GM12878 (cell line): Measurements from ENCODE around the gene NFKBIB. TPM values are rescaled to one million over a fixed set of nuclear protein-coding genes. Genes with fewer than 3 reads are reported as not detected.
"Not testable (repeated sequence)": the region's sequence is repeated elsewhere in the genome, so short reads cannot be mapped to it uniquely, and the experiment has no call there.

Experiments used
- ATAC-seq: fragments of 200-7000 bp; cut with Tn5 transposase; 3 replicates; pipeline ENCODE4 v1.9.1; 2020; ENCODE audit warnings: mild to moderate bottlenecking, moderate library complexity
- BruUV-seq: library from RNA; stranded (reverse); fragments of 400-500 nt; replicated peaks from 2 replicates; lab custom pipeline; 2021; lab: Mats Ljungman, UMichigan
- CTCF ChIA-PET: fragments of 300-600 bp; sonication (Branson Sonifier 250); formaldehyde crosslinking; extraction: SDS; loops from one replicate; lab custom pipeline; 2021; ENCODE audit warnings: inconsistent platforms; lab: Yijun Ruan, JAX
- POLR2A ChIA-PET: fragments of 350-600 bp; formaldehyde crosslinking; extraction: SDS; loops from one replicate; lab custom pipeline; 2021; ENCODE audit warnings: inconsistent platforms; lab: Charles Lee
- RAD21 ChIA-PET: fragments of 300-600 bp; sonication (Branson Sonifier 250); formaldehyde crosslinking; loops from one replicate; lab custom pipeline; 2023; ENCODE audit warnings: antibody characterized with exemption; ENCODE audit not compliant: unreplicated experiment; lab: Charles Lee
- SMC1A ChIA-PET: fragments of 300-600 bp; sonication (Branson Sonifier 250); formaldehyde crosslinking; loops from one replicate; lab custom pipeline; 2023; ENCODE audit not compliant: unreplicated experiment, uncharacterized antibody; lab: Charles Lee
- DNase-seq: peaks from one replicate; pipeline ENCODE4 v3.0.0-alpha.2; 2011; ENCODE audit warnings: low read depth, low spot score
- FAIRE-seq: peaks from 3 replicates; lab custom pipeline; 2011; peaks lifted over from hg19 to GRCh38; lab: Jason Lieb, UNC
- H2AFZ ChIP-seq: 2 replicates; pipeline ENCODE4 v1.6.0; 2011; ENCODE audit warnings: low read depth, low read length, control low read depth; ENCODE audit not compliant: control insufficient read depth
- H3K27ac ChIP-seq: 2 replicates; pipeline ENCODE4 v1.5.1; 2011; ENCODE audit warnings: control low read depth; ENCODE audit not compliant: control insufficient read depth, insufficient read depth
- H3K27me3 ChIP-seq, 2 experiments: replicated peaks in 1 of 2; 2 replicates each; pipeline versions ENCODE4 v1.6.0 to v1.6.1; 2011; ENCODE audit warnings: low read length in 1 of 2; ENCODE audit not compliant: control insufficient read depth in 2 of 2, insufficient read depth in 2 of 2
- H3K36me3 ChIP-seq, 2 experiments: 2 replicates each; pipeline ENCODE4 v1.5.1; 2011; ENCODE audit warnings: low read length in 1 of 2; ENCODE audit not compliant: control insufficient read depth in 2 of 2, insufficient read depth in 2 of 2
- H3K4me1 ChIP-seq: 2 replicates; pipeline ENCODE4 v1.6.1; 2011; ENCODE audit warnings: mild to moderate bottlenecking, low read length, moderate library complexity, mixed read lengths; ENCODE audit not compliant: control insufficient read depth, insufficient read depth
- H3K4me2 ChIP-seq: 2 replicates; pipeline ENCODE4 v1.6.0; 2011; ENCODE audit warnings: control low read depth; ENCODE audit not compliant: control insufficient read depth, insufficient read depth
- H3K4me3 ChIP-seq: fragments of 200-600 bp; sonication (generic); 2 replicates; pipeline ENCODE4 v1.5.1; 2016
- H3K79me2 ChIP-seq: 2 replicates; pipeline ENCODE4 v1.6.0; 2011; ENCODE audit warnings: low read length; ENCODE audit not compliant: control insufficient read depth, insufficient read depth
- H3K9ac ChIP-seq: 2 replicates; pipeline ENCODE4 v1.8.0; 2011; ENCODE audit warnings: low read length, control low read depth, mixed read lengths; ENCODE audit not compliant: control insufficient read depth, insufficient read depth
- H3K9me3 ChIP-seq: replicated peaks from 3 replicates; pipeline ENCODE4 v1.5.1; 2011; ENCODE audit warnings: mild to moderate bottlenecking, low read length; ENCODE audit not compliant: control insufficient read depth, insufficient read depth
- H4K20me1 ChIP-seq: 2 replicates; pipeline ENCODE4 v1.6.0; 2011; ENCODE audit not compliant: control insufficient read depth, insufficient read depth
- ATF3 ChIP-seq: IDR thresholded peaks from 2 replicates; pipeline ENCODE4 v1.6.1; 2011; ENCODE audit warnings: low read depth, mild to moderate bottlenecking, low read length, moderate library complexity, borderline replicate concordance; ENCODE audit errors: extremely low read depth
- BCL11A ChIP-seq: IDR thresholded peaks from 2 replicates; pipeline ENCODE4 v1.6.1; 2011; ENCODE audit warnings: low read depth, low read length
- CREB1 ChIP-seq: IDR thresholded peaks from 2 replicates; pipeline ENCODE4 v1.6.1; 2012; ENCODE audit warnings: low read depth, mild to moderate bottlenecking, inconsistent platforms
- ETV6 ChIP-seq, 2 experiments: fragments of 450-650 bp in 1 of 2; IDR thresholded peaks in 1 of 2; conservative IDR thresholded peaks in 1 of 2; 2 replicates each; pipeline ENCODE4 v1.6.1; 2014; ENCODE audit warnings: antibody characterized with exemption in 1 of 2, borderline replicate concordance in 1 of 2, low read depth in 1 of 2, mild to moderate bottlenecking in 1 of 2, moderate library complexity in 1 of 2
- MYC ChIP-seq: IDR thresholded peaks from 2 replicates; pipeline ENCODE4 v1.6.1; 2011; ENCODE audit warnings: mild to moderate bottlenecking, low read length, moderate library complexity, inconsistent platforms; ENCODE audit not compliant: insufficient read depth, insufficient replicate concordance, insufficient read length, severe bottlenecking
- NKRF ChIP-seq: fragments of 450-650 bp; conservative IDR thresholded peaks from 2 replicates; pipeline ENCODE4 v1.6.1; 2017; ENCODE audit warnings: mild to moderate bottlenecking, moderate library complexity
- POLR2AphosphoS2 ChIP-seq: IDR thresholded peaks from 2 replicates; pipeline ENCODE4 v1.6.1; 2011; ENCODE audit warnings: low read depth, mild to moderate bottlenecking, low read length, improper control_type of control experiment, moderate library complexity
- TARDBP ChIP-seq: IDR thresholded peaks from 2 replicates; pipeline ENCODE4 v1.6.1; 2016; ENCODE audit warnings: borderline replicate concordance
- WGBS: methylation state at CpG from one replicate; pipeline ENCODE4 v1.1.6; 2016; ENCODE audit warnings: low lambda C conversion rate; ENCODE audit not compliant: insufficient replicate concordance, insufficient coverage; ENCODE audit errors: missing lambda C conversion rate; 5-methylcytosine and 5-hydroxymethylcytosine counted together
- in situ Hi-C: fragments of 300-500 bp; cut with MboI; formaldehyde crosslinking; loops from 9 replicates; pipeline ENCODE4 v1.14.3; 2018; ENCODE audit warnings: mixed read lengths
- intact Hi-C: fragments of 100-400 bp; cut with micrococcal nuclease; formaldehyde crosslinking; loops from one replicate; pipeline ENCODE4 v1.14.2; 2022; ENCODE audit not compliant: unreplicated experiment
- polyA plus RNA-seq, 11 experiments: library from polyadenylated mRNA; depleted of rRNA in 4 of 11; unstranded in 6 of 11; stranded (reverse) in 5 of 11; fragments of >200 nt; fragmentation: Nextera tagmentation in 4 of 11; fragmentation: Illumina TruSeq in 1 of 11; extraction: Ambion mirVana in 4 of 11; extraction: Trizol in 1 of 11; gene quantifications; 1 replicate in 1 of 11; 2 replicates in 10 of 11; pipeline versions ENCODE4 v1.2.1 to v1.2.3, GENCODE V29; 2011 to 2016; ENCODE audit warnings: inconsistent platforms in 2 of 11, missing spikeins in 2 of 11, low read depth in 1 of 11
- total RNA-seq, 4 experiments: library from RNA; depleted of rRNA in 3 of 4; stranded (reverse); fragments of >200 nt in 3 of 4; fragmentation: Illumina TruSeq in 1 of 4; extraction: Trizol in 1 of 4; gene quantifications; 2 replicates each; pipeline versions ENCODE4 v1.2.1 to v1.2.3, GENCODE V29; 2013 to 2021

NFKBIB gene
- total and polyA plus RNA-seq, 10 of the 15 experiments (the other 5 are each of a cell fraction or from before 2014, with no cell fraction given) = 1.2 to 60.9 (median 31.0) TPM

- no peak for TF ChIP-seq CREB1
These were observed 40.2 kb downstream of the NFKBIB start (continued) for GRCh38 chr19:38939957-38940356.

- H3K4me1 ChIP-seq, H3K36me3 ChIP-seq, H3K79me2 ChIP-seq, DNase-seq, H3K9ac ChIP-seq, in situ Hi-C loops, intact Hi-C loops, H3K9me3 ChIP-seq, H2AFZ ChIP-seq, H3K4me3 ChIP-seq, POLR2A ChIA-PET, ATAC-seq, FAIRE-seq, H3K4me2 ChIP-seq, BruUV-seq, SMC1A ChIA-PET, H3K27me3 ChIP-seq, RAD21 ChIA-PET, H4K20me1 ChIP-seq, H3K27ac ChIP-seq: not testable (repeated sequence)
- 32% methylated on average over 5 of the region's 5 CpGs for WGBS
- CTCF ChIA-PET = interaction anchor here (0.9 to 1.3 kb wide), 2 partner anchors 9 to 11 kb away, joined by 3 to 4 read pairs; partner anchors contain the start of genes MRPS12 and SARS2
These were observed 41.7 kb downstream of the NFKBIB start for GRCh38 chr19:38941466-38941865.

GRCh38 chr19:38941979-38942378 is 42.2 kb downstream of the NFKBIB start:
- Histone ChIP-seq H3K4me1 (no peaks in the 10 kb centered on the region), H3K27ac (no peak overlapping the region), H3K79me2 (no peaks in the 10 kb centered on the region), H3K9me3 (no peaks in the 10 kb centered on the region), H3K4me2 (no peak overlapping the region), H3K9ac (no peak overlapping the region), H3K4me3 (no peak overlapping the region), H4K20me1 (no peaks in the 10 kb centered on the region), H2AFZ (no peak overlapping the region), H3K36me3 (no peaks in the 10 kb centered on the region), H3K27me3 (no peaks in the 10 kb centered on the region; a peak in 1 of 4 replicates)
- WGBS = 72% methylated on average over 1 of the region's 2 CpGs
- in situ Hi-C loops (no loop called here), intact Hi-C loops (no loop called here)
- no peak for DNase-seq
- ChIA-PET CTCF (interaction anchor here (0.9 kb wide), 1 partner anchor 12 kb away, joined by 3 read pairs; the partner anchor contains the start of genes MRPS12 and SARS2), RAD21 (no interaction called here), POLR2A (no interaction called here), SMC1A (no interaction called here)
- TF ChIP-seq TARDBP (no peak), MYC (no peak), BCL11A (no peak), ATF3 (no peak), ETV6 (conservative IDR thresholded peaks at IDR 0.05 in 1 of 2, IDR thresholded peaks at IDR 0.05 in 1 of 2; ENCODE audit: borderline replicate concordance in 1 of 2, low read depth in 1 of 2) (no peak), NKRF (no peak), POLR2AphosphoS2 (no peak)
- ATAC-seq = no peak
- FAIRE-seq = no peak
- BruUV-seq = no TSS peak
